GM06990 (cell line): ENCODE results near the gene ZBTB7A.

Source experiments
- DNase-seq: peaks from one replicate; pipeline ENCODE4 v3.0.0-alpha.2; 2011; ENCODE audit not compliant: insufficient read length; ENCODE audit errors: extremely low read depth
- H3K27me3 ChIP-seq: replicated peaks from 2 replicates; pipeline ENCODE4 v1.6.0; 2011; ENCODE audit warnings: low read length; ENCODE audit not compliant: control insufficient read depth, insufficient read depth
- H3K36me3 ChIP-seq: 2 replicates; pipeline ENCODE4 v1.5.1; 2011; ENCODE audit warnings: low read length; ENCODE audit not compliant: control insufficient read depth, insufficient read depth
- H3K4me3 ChIP-seq: replicated peaks from 2 replicates; pipeline ENCODE4 v1.5.1; 2011; ENCODE audit warnings: low read depth, mild to moderate bottlenecking, control low read depth, low read length
- TF ChIP-seq, protein P1 (sequence below): IDR thresholded peaks from 2 replicates; pipeline ENCODE4 v1.5.1; 2011; ENCODE audit warnings: low read length, control low read depth, mild to moderate bottlenecking, inconsistent platforms; ENCODE audit not compliant: insufficient read depth, poor library complexity, severe bottlenecking

Gene ZBTB7A

DNA sequence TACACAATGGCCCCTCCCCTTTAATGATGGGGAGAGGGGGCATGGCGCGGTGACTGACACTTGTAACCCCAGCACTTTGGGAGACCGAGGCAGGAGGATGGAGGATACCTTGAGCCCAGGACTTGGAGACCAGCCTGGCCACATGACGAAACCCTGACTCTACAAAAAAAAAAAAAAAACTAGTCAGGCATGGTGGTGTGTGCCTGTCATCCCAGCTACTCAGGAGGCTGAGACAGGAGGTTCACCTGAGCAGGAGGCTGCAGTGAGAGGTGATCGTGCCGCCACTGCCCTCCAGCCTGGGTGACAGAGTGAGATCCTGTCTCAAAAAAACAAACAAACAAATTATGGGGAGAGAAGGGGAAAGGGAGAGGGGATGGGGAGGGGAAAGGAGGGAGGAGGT is 13.8 kb upstream of the ZBTB7A start:
- no peak overlapping the region for H3K4me3 ChIP-seq
- TF ChIP-seq, protein P1, sequence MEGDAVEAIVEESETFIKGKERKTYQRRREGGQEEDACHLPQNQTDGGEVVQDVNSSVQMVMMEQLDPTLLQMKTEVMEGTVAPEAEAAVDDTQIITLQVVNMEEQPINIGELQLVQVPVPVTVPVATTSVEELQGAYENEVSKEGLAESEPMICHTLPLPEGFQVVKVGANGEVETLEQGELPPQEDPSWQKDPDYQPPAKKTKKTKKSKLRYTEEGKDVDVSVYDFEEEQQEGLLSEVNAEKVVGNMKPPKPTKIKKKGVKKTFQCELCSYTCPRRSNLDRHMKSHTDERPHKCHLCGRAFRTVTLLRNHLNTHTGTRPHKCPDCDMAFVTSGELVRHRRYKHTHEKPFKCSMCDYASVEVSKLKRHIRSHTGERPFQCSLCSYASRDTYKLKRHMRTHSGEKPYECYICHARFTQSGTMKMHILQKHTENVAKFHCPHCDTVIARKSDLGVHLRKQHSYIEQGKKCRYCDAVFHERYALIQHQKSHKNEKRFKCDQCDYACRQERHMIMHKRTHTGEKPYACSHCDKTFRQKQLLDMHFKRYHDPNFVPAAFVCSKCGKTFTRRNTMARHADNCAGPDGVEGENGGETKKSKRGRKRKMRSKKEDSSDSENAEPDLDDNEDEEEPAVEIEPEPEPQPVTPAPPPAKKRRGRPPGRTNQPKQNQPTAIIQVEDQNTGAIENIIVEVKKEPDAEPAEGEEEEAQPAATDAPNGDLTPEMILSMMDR = no peak
- no peaks in the 10 kb centered on the region for H3K36me3 ChIP-seq
- H3K27me3 ChIP-seq = no peaks in the 10 kb centered on the region
- no peak for DNase-seq

DNA sequence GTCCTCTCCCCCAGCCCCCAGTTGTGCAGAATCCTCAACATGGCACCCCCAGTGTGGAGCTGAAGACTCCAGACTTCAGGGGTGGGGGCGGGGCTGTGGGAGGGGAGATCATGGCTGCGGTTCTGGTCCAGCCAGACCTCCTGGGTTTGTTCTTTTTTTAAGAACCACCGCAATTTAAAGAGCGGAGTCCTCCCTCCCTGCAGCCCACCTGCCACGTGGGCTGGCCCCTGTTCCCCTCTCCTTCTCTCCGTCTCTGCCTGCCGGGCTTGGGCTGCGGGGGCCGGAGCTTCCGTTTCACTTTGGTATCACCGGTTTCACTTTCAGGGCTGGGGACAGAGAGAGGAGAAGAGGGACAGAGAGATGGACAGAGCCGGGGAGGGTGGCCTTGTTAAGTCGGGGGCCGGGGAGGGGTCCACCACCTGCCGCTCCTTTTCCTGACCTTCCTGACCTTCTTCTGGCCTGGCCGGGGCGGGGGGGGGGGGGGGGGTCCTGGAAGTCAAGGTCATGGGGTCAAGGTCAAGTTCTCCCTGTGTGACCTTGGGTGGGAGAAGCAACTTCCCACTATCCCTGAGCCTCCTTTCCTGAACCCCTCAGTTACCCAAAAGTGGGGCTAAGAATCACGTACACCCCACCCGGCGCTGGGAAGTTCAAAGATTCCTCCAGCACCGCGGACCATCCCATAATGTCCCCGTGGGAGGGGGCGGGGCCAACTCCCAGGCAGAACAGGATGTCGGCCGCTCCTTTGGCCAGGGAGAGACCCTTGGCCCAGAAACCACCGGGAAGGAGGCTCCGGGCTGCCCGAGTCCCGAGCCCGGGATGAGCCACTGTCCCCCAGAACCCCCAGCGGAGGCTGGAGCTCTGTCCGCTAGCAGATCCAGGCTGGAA is 11.3 kb upstream of the ZBTB7A start:
- H3K4me3 ChIP-seq = peak overlapping the region; percentile 52
- H3K27me3 ChIP-seq = no peaks in the 10 kb centered on the region
- TF ChIP-seq, protein P1 = no peak
- DNase-seq = peak; percentile 66
- no peaks in the 10 kb centered on the region for H3K36me3 ChIP-seq

DNA sequence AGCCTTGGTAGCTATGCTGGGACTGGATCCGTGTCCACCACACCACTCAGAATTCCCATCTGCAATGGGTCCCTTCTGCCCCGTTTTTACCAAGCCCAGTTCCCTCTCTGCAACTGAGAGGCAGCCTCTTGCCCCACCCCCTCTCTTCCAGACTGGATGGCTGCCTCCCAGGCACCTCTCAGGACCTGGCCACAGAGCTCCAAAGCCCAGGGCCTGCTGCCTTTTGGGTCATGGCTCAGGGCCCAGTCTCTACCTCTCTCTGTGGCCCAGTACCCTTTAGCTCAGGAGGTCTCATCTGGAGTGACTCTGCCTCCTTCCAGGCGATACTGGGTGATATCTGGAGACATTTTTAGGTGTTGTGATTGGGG is 10.3 kb upstream of the ZBTB7A start:
- TF ChIP-seq, protein P1 = no peak
- Histone ChIP-seq H3K27me3 (no peaks in the 10 kb centered on the region), H3K4me3 (no peak overlapping the region), H3K36me3 (no peaks in the 10 kb centered on the region)
- no peak for DNase-seq

DNA sequence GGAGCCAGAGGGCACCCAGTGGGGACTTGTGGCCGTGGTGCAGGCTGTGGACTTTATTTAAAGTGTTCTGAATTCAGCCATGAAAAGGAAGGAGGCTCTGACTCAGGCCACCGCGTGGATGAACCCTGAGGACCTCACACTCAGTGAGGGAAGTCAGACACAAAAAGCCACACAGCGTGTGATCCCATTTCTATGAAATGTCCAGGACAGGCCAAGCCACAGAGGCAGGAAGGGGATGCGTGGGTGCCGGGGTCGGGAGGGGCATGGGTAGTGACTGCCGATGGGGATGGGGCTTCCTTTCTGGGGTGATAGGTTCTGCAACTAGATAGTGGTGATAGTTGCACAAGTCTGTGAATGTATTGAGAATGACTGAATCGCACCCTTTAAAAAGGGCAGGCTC is 8.7 kb upstream of the ZBTB7A start:
- Histone ChIP-seq H3K4me3 (no peak overlapping the region), H3K27me3 (no peaks in the 10 kb centered on the region), H3K36me3 (no peaks in the 10 kb centered on the region)
- no peak for DNase-seq
- TF ChIP-seq, protein P1 = no peak

DNA sequence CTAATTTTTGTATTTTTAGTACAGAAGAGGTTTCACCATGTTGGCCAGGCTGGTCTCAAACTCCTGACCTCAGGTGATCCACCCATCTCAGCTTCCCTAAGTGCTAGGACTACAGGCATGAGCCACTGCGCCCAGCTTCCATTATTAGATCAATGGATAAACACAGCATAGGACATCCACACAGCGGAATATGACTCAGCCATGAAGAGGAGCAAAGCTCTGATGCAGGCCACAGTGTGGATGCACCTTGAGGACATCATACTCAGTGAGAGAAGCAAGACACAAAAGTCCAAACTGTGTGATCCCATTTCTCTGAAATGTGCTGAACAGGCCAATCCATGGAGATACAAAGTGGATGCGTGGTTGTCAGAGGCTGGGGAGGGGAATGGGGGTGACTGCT is 4.9 kb upstream of the ZBTB7A start:
- TF ChIP-seq, protein P1 = no peak
- no peak overlapping the region for H3K4me3 ChIP-seq
- no peak for DNase-seq
- H3K27me3 ChIP-seq = no peaks in the 10 kb centered on the region
- no peaks in the 10 kb centered on the region for H3K36me3 ChIP-seq
